Measurements from ENCODE around the gene BICC1.

Gene BICC1

DNA sequence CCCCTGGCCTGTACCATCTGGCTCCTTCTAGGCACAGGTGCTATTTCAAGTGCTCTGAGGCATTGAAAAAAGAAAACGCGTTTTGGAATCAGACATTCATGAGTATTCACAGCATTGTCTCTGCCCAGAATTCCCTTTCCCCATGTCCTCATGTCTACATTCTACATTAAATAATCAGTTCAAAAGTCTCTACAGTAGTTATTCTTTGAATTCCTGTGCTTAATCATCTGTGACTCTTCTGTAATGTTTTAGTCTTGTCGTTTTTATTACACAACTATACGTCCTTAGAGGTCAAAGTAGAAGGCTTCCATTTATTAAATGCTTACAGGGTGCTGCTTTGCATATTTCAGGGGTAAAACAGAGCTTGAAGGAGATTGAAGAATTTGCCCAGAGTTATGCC lies 95.7 kb downstream of the BICC1 start:
- DNase-seq (ENCODE audit: low spot score) = no peak

DNA sequence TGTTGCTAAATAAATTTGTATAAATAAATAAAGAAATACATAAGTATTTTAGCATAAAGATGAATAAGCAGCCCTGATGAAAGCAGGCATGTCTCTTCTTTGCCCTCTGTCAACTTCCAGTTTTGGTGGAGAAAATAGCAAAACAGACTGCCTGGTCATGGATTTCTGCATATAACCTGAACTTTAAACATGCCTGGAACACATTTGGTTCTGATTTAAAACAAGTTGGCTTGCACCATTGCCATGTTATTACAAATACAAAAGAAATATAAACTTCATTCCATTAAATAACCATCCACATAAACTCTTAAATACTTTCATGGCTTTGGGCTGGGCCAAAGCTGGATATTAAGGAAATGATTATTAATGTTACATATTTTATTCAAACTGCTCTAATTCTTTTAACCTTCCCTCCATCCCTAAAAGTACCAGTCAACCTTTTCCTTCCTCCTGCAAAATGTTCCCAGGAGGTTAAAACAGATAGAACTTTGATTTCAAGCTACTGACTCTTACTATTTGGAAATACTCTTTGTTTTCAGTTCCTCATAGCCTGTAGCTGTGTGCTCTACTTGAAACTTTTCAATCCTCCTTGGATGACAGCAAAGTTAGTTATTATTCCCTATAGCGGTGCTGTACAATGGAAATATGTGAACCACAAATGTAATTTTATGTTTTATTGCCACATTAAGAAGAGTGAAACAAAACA lies 96.3 kb downstream of the BICC1 start:
- DNase-seq (ENCODE audit: low spot score) = no peak

DNA sequence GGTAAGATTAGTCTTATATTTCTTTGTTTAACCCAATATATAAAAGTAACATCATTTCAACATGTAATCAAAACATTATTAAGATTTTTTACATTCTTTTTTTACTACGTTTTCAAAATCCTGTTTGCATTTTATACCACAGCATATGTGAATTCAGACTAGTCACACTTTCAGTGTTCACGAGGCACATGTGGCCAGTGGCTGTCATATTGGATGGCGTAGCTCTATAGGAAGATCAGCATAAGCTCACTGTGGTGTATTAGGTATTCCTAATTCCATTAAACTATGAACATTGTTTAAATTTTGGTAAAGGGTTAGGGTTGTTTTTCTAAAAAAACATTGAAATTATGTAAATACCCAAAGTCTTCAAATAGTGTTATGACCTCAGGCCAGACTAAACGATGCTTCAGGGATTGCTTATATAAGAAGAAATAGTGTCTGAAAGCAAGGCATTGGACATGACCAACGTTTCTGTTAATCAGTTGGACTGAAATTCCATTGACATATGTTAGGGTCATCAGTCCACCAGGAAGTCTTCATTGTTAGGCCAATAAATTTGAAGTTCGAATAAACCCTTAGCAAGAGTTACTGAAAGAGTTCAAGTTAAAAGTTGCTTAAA lies 97.0 kb downstream of the BICC1 start:
- DNase-seq (ENCODE audit: low spot score) = no peak

GRCh38 chr10:58615237-58615935 lies 102.7 kb downstream of the BICC1 start:
- DNase-seq (ENCODE audit: low spot score) = no peak

GRCh38 chr10:58618158-58618676 lies 105.5 kb downstream of the BICC1 start:
- no peak for DNase-seq (ENCODE audit: low spot score)

DNA sequence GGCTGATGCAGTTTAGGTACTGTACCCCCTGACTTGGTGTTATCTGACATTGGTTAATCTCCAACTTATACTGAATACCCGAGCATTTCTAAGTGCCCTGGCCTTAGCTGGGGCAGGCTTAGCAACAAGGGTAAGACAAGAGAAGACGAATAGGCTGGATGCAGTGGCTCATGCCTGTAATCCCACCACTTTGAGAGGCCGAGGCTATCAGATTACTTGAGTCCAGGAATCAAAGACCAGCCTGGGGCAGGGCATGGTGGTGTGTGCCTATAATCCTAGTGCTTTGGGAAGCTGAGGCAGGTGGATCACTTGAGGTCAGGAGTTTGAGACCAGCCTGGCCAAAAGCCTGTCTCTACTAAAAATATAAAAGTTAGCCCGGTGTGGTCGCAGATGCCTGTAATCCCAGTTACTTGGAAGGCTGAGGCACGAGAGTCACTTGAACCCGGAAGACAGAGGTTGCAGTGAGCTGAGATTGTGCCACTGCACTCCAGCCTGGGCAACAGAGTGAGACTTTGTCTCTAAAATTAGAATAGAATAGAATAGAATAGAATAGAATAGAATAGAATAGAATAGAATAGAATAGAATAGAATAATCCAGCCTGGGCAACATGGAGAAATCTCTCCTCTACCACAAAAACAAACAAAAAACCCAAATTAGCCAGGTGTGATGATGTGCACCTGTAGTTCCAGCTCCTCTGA lies 108.9 kb downstream of the BICC1 start:
- DNase-seq (ENCODE audit: low spot score) = no peak

GRCh38 chr10:58622246-58622645 lies 109.6 kb downstream of the BICC1 start:
- DNase-seq (ENCODE audit: low spot score) = no peak

- DNase-seq (ENCODE audit: low spot score) = no peak
Measured at GRCh38 chr10:58625070-58625469, 112.4 kb downstream of the BICC1 start.

DNA sequence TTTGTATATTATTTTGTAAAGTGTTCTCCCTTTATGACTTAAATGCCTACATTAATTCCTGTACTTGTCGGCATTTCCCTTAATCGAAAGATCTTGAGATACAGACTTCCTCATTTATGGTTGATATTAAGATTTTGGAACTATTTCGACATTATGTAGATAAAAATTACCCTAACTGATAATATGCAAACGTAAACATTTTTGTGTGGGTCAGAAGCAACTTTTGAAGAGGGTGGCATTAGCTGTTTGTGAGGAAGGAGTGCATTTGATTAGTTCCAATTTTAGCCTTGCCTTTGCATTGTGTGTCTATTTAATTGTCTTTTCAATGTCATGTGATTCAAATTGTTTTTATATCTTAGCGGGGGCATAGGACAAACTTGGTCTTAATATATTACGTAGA lies 114.7 kb downstream of the BICC1 start:
- no peak for DNase-seq (ENCODE audit: low spot score)

DNA sequence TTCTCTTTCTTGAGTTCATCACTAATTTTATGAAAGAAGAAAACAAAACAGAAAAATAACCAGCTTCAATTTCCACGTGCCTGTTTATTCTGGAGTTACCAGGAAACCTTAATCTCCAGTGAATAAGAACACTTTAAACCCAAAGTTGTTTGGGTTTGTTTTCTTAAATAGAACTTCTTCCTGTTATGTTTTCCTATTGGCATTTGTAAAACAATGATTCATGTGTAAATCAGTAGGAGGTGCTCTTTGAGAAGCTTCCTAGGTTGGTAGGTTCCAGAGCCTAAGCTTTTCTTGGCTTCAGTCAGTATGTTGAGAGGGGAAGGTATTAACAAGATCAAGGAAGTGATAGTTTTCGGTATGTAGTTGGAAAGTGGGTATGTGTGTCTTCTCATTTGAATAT lies 119.0 kb downstream of the BICC1 start:
- DNase-seq (ENCODE audit: low spot score) = no peak

DNA sequence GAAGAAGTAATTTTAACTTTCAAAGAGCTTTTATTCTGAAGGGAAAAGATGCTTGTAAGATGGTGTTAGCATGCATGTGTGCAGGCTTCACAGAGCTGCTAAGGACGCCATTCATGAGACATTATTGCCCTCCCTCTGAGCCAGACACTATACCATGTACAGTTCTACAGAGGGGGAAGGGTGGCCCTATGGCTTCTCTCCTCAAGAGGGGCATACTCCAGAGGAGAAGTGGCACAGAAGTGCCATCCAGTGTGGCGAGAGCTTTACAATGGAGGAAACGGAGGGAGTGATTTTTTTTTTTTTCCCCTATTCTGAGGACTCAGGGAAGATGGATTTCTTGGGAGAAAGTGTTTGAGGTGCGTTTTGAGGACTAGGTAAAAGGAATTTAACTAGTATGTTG lies 119.5 kb downstream of the BICC1 start:
- no peak for DNase-seq (ENCODE audit: low spot score)

GRCh38 chr10:58637352-58637751 lies 124.7 kb downstream of the BICC1 start:
- DNase-seq (ENCODE audit: low spot score) = no peak

GRCh38 chr10:58638388-58638787 lies 125.7 kb downstream of the BICC1 start:
- no peak for DNase-seq (ENCODE audit: low spot score)

- no peak for DNase-seq (ENCODE audit: low spot score)
Measured at GRCh38 chr10:58641095-58641531, 128.4 kb downstream of the BICC1 start.

DNA sequence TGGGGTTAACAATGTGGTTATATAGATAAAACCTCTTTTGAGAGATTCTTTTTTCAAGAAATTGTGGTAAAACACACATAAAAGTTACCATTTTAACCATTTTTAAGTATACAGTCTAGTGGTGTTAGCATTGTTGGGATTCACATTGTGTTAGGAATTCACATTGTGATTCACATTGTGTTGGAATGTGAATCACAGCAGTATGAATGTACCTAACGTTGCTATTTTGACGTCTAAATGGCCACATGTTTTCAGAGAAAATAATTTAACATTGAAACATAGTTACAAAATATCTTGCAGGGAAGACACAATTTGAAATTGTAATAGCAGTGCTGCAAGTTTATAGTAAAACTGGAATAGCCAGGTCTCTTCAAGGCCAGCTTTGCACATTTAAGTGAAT lies 129.0 kb downstream of the BICC1 start:
- DNase-seq (ENCODE audit: low spot score) = no peak

DNA sequence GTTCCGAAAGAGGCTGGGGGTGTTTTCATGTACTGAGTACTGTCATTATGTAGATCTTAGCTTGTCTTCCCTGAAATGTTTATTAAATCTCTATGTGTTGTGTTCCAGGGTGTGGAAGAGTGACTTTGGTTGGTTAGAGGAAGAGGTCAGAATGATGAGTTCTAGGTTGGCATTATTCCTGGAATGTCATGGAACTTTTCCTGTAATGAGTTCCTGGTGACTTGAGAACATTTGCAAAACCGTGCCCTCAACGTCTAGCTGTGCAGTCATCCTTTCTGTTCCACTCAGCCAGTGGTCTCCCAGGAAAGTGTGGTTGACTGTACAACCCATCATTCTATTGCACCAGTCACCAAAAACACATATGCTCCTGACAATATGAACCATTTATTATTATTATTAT lies 129.6 kb downstream of the BICC1 start:
- DNase-seq (ENCODE audit: low spot score) = no peak

- no peak for DNase-seq (ENCODE audit: low spot score)
Measured at GRCh38 chr10:58642916-58643428, 130.3 kb downstream of the BICC1 start.

GRCh38 chr10:58644311-58644710 lies 131.6 kb downstream of the BICC1 start:
- DNase-seq (ENCODE audit: low spot score) = no peak

GRCh38 chr10:58645416-58646146 lies 132.9 kb downstream of the BICC1 start:
- DNase-seq (ENCODE audit: low spot score) = no peak

DNA sequence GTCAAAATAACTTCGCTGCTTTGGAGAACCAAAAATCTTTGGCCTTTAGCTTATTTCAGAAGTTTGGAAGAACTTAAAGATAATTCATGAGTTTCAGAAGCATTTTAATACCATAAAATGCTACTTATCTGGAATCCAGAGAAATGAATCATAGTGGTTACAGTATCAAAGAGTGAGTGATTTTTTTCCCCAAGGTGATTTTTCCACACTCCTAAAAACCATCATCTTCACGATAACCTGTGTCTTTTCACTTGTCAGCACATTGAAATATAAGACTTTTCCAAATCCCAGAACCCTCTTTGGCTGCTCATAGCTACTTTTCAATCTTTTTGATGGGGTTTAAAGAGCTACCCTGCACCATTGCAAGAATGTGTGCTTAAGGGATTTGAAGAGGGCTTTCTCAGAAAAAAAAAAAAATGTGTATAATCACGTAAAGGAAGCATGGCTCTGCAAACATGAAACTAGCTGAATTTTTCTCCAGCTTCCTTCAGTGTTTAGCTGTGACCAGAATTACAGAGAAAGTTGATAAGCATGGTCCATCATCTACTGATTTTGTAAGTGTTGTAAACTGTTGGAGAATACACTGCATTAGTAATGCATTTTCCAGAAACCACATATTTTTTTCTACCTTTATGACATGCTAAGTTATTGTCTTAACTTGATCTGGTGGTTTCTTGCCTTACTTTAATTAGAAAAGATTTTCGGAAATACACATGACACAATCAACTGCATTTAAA lies 134.9 kb downstream of the BICC1 start:
- no peak for DNase-seq (ENCODE audit: low spot score)

GRCh38 chr10:58648131-58648530 lies 135.5 kb downstream of the BICC1 start:
- no peak for DNase-seq (ENCODE audit: low spot score)
